H9 (cell line): ENCODE data around the gene MORN1. TPM values are rescaled to one million over a fixed set of nuclear protein-coding genes. Genes with fewer than 3 reads are reported as not detected.

Experiments
- DNase-seq: peaks from one replicate; pipeline ENCODE4 v3.0.0-alpha.2; 2017
- H2AFZ ChIP-seq: one replicate; pipeline ENCODE4 v1.6.1; 2013; ENCODE audit warnings: mild to moderate bottlenecking, low read length, control low read depth, moderate library complexity
- H2AK5ac ChIP-seq: 2 replicates; pipeline ENCODE4 v1.6.1; 2013; ENCODE audit warnings: low read length, control low read depth, mixed read lengths; ENCODE audit not compliant: insufficient read length
- H2BK120ac ChIP-seq: one replicate; pipeline ENCODE4 v1.6.1; 2013; ENCODE audit warnings: low read depth, mild to moderate bottlenecking, low read length, control low read depth, inconsistent platforms; ENCODE audit not compliant: poor library complexity, severe bottlenecking
- H2BK12ac ChIP-seq: 2 replicates; pipeline ENCODE4 v1.6.1; 2013; ENCODE audit warnings: low read length, control low read depth, mixed read lengths, low read depth; ENCODE audit not compliant: insufficient read length
- H2BK15ac ChIP-seq: 2 replicates; pipeline ENCODE4 v1.6.1; 2013; ENCODE audit warnings: low read depth, low read length, control low read depth
- H2BK20ac ChIP-seq: one replicate; pipeline ENCODE4 v1.6.1; 2013; ENCODE audit warnings: low read depth, mild to moderate bottlenecking, low read length, control low read depth, inconsistent platforms; ENCODE audit not compliant: poor library complexity, severe bottlenecking
- H2BK5ac ChIP-seq: 2 replicates; pipeline ENCODE4 v1.6.1; 2013; ENCODE audit warnings: low read length, control low read depth, mixed read lengths; ENCODE audit not compliant: insufficient read length
- H3K14ac ChIP-seq: 2 replicates; pipeline ENCODE4 v1.6.1; 2013; ENCODE audit warnings: low read length, control low read depth; ENCODE audit not compliant: insufficient read depth
- H3K18ac ChIP-seq: 2 replicates; pipeline ENCODE4 v1.6.1; 2013; ENCODE audit warnings: low read depth, mild to moderate bottlenecking, mixed read lengths, low read length, control low read depth; ENCODE audit not compliant: insufficient read length
- H3K23ac ChIP-seq: 2 replicates; pipeline ENCODE4 v1.6.1; 2013; ENCODE audit warnings: low read length, control low read depth, mixed read lengths, low read depth; ENCODE audit not compliant: insufficient read length
- H3K23me2 ChIP-seq: 2 replicates; pipeline ENCODE4 v1.6.1; 2013; ENCODE audit warnings: low read depth, mild to moderate bottlenecking, mixed read lengths, low read length, control low read depth; ENCODE audit not compliant: insufficient read length, poor library complexity, severe bottlenecking
- H3K27ac ChIP-seq: 2 replicates; pipeline ENCODE4 v1.5.1; 2013; ENCODE audit warnings: low read length, control low read depth, mixed read lengths, low read depth; ENCODE audit not compliant: insufficient read length
- H3K27me3 ChIP-seq: 2 replicates; pipeline ENCODE4 v1.6.1; 2013; ENCODE audit warnings: low read length, control low read depth, inconsistent platforms; ENCODE audit not compliant: insufficient read depth
- H3K4ac ChIP-seq: 2 replicates; pipeline ENCODE4 v1.6.1; 2013; ENCODE audit warnings: low read depth, mild to moderate bottlenecking, control low read depth, inconsistent platforms, low read length, moderate library complexity
- H3K4me1 ChIP-seq: 2 replicates; pipeline ENCODE4 v1.6.1; 2013; ENCODE audit warnings: low read length, control low read depth, inconsistent platforms; ENCODE audit not compliant: insufficient read depth
- H3K4me2 ChIP-seq: 2 replicates; pipeline ENCODE4 v1.6.1; 2013; ENCODE audit warnings: low read length, control low read depth, mixed read lengths; ENCODE audit not compliant: insufficient read length, insufficient read depth
- H3K56ac ChIP-seq: 2 replicates; pipeline ENCODE4 v1.6.1; 2013; ENCODE audit warnings: low read depth, mild to moderate bottlenecking, mixed read lengths, low read length, control low read depth; ENCODE audit not compliant: insufficient read length
- H3K79me1 ChIP-seq: 2 replicates; pipeline ENCODE4 v1.6.1; 2013; ENCODE audit warnings: low read depth, mild to moderate bottlenecking, moderate library complexity, low read length, control low read depth, inconsistent platforms; ENCODE audit not compliant: insufficient read depth, poor library complexity, severe bottlenecking
- H3K79me2 ChIP-seq: 2 replicates; pipeline ENCODE4 v1.6.1; 2013; ENCODE audit warnings: low read length, control low read depth, inconsistent platforms; ENCODE audit not compliant: insufficient read depth
- H3K9ac ChIP-seq: 2 replicates; pipeline ENCODE4 v1.6.1; 2013; ENCODE audit warnings: low read length, control low read depth, mixed read lengths; ENCODE audit not compliant: insufficient read length; ENCODE audit errors: extremely low read depth
- H3K9me3 ChIP-seq: one replicate; pipeline ENCODE4 v1.6.1; 2013; ENCODE audit warnings: low read depth, low read length, inconsistent platforms; ENCODE audit not compliant: control insufficient read depth
- H3T11ph ChIP-seq: one replicate; pipeline ENCODE4 v1.6.1; 2013; ENCODE audit warnings: mild to moderate bottlenecking, low read length, control low read depth, inconsistent platforms
- H4K20me1 ChIP-seq: one replicate; pipeline ENCODE4 v1.6.1; 2013; ENCODE audit not compliant: control insufficient read depth, insufficient read length, insufficient read depth
- H4K5ac ChIP-seq: 2 replicates; pipeline ENCODE4 v1.6.1; 2013; ENCODE audit warnings: low read depth, mild to moderate bottlenecking, mixed read lengths, low read length, control low read depth; ENCODE audit not compliant: insufficient read length
- H4K8ac ChIP-seq: replicated peaks from 2 replicates; pipeline ENCODE4 v1.6.1; 2013; ENCODE audit warnings: low read length, control low read depth, mixed read lengths, low read depth; ENCODE audit not compliant: insufficient read length
- H4K91ac ChIP-seq: 2 replicates; pipeline ENCODE4 v1.6.1; 2013; ENCODE audit warnings: low read depth, mild to moderate bottlenecking, moderate library complexity, mixed read lengths, low read length, control low read depth; ENCODE audit not compliant: insufficient read length
- H3K27ac Mint-ChIP-seq, 3 experiments: 2 replicates in 2 of 3; 3 replicates in 1 of 3; pipeline ENCODE4 v1.8.0; 2020 to 2021; ENCODE audit warnings: mixed read lengths in 3 of 3, mild to moderate bottlenecking in 1 of 3, moderate library complexity in 1 of 3
- H3K27me3 Mint-ChIP-seq: 2 replicates; pipeline ENCODE4 v1.8.0; 2021; ENCODE audit warnings: low read depth, mild to moderate bottlenecking, moderate library complexity, mixed read lengths
- H3K36me3 Mint-ChIP-seq, 3 experiments: 2 replicates in 2 of 3; 3 replicates in 1 of 3; pipeline ENCODE4 v1.8.0; 2020 to 2021; ENCODE audit warnings: low read depth in 3 of 3, mixed read lengths in 3 of 3; ENCODE audit not compliant: insufficient read depth in 1 of 3
- H3K4me1 Mint-ChIP-seq, 2 experiments: 2 replicates each; pipeline ENCODE4 v1.8.0; 2020; ENCODE audit warnings: mixed read lengths in 2 of 2
- H3K4me3 Mint-ChIP-seq, 2 experiments: 2 replicates in 1 of 2; 3 replicates in 1 of 2; pipeline ENCODE4 v1.8.0; 2020 to 2021; ENCODE audit warnings: mild to moderate bottlenecking in 2 of 2, mixed read lengths in 2 of 2, moderate library complexity in 1 of 2
- H3K9me3 Mint-ChIP-seq, 2 experiments: 2 replicates in 1 of 2; 3 replicates in 1 of 2; pipeline ENCODE4 v1.8.0; 2020; ENCODE audit warnings: mild to moderate bottlenecking in 2 of 2, mixed read lengths in 2 of 2, moderate library complexity in 1 of 2
- WGBS: extraction: QIAGEN DNeasy Blood & Tissue Kit; methylation state at CpG from one replicate; pipeline ENCODE4 v1.1.7; 2013; ENCODE audit warnings: missing lambda C conversion rate, low lambda C conversion rate, mixed read lengths; ENCODE audit not compliant: insufficient read length; ENCODE audit errors: extremely low coverage; 5-methylcytosine and 5-hydroxymethylcytosine counted together
- total RNA-seq: library from RNA; stranded (reverse); gene quantifications from 2 replicates; pipeline ENCODE4 v1.2.1, GENCODE V29; 2021
- TF ChIP-seq, protein P1 (sequence below): fragments of 200-600 bp; sonication (generic); conservative IDR thresholded peaks from 3 replicates; pipeline ENCODE4 v1.8.0; 2021; ENCODE audit warnings: antibody characterized with exemption, mild to moderate bottlenecking

MORN1 gene
- total RNA-seq, 1 experiment from 2014 or later, result 12.7 TPM

DNA sequence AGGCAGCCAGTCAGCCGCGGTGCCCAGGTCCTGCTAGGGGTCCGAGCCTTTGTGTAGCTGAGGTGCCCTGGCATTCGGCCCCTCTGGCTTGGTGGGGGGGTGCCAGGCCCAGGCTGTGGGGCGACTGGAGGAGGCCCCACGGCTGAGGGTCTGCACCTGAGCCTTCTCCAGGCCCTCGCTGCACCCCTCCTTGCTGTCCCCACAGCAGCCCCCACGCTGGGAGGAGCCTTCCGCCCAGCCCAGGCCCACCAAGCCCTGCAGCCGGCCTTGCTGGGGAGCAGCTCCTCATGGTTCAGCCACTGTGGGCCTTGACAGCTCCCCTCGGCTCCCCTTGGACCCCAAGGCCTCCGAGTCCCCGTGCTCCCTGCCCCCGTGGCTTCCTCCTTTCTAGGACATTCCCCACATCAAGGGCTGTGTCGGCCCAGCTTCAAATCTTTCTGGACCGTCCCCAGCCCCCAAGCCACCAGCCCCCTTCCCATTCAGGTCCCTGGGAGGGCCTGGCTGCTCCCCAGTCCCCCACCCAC, 67.8 kb downstream of the MORN1 start:
- peak overlapping the region; percentile 69 for H2BK120ac ChIP-seq
- H2BK12ac ChIP-seq, result no peak overlapping the region
- no peak overlapping the region for H2BK20ac ChIP-seq
- Mint-ChIP-seq H3K9me3 (0 out of 5 replicates have a peak, but pooled peaks cover 0 to 2% of the 10 kb centered on the region in 2 experiments), H3K4me3 (no peak overlapping the region), H3K27me3 (peaks cover 6% of the 10 kb centered on the region), H3K4me1 (peaks cover 0 to 8% of the 10 kb centered on the region in 2 experiments; a peak in 2 of 4 replicates), H3K27ac (no peak overlapping the region), H3K36me3 (no peaks in the 10 kb centered on the region; a peak in 1 of 7 replicates)
- H2AK5ac ChIP-seq, result no peak overlapping the region
- no peak overlapping the region for H3K4me2 ChIP-seq
- no peaks in the 10 kb centered on the region for H3K79me2 ChIP-seq
- no peaks in the 10 kb centered on the region for H3K79me1 ChIP-seq
- no peak for DNase-seq
- H3K18ac ChIP-seq, result no peak overlapping the region
- WGBS, result no CpG with 5 or more reads among the region's 16 CpGs
- H4K8ac ChIP-seq, result no peak overlapping the region
- H3K9ac ChIP-seq, result no peak overlapping the region
- H4K5ac ChIP-seq, result no peak overlapping the region
- TF ChIP-seq, protein P1, sequence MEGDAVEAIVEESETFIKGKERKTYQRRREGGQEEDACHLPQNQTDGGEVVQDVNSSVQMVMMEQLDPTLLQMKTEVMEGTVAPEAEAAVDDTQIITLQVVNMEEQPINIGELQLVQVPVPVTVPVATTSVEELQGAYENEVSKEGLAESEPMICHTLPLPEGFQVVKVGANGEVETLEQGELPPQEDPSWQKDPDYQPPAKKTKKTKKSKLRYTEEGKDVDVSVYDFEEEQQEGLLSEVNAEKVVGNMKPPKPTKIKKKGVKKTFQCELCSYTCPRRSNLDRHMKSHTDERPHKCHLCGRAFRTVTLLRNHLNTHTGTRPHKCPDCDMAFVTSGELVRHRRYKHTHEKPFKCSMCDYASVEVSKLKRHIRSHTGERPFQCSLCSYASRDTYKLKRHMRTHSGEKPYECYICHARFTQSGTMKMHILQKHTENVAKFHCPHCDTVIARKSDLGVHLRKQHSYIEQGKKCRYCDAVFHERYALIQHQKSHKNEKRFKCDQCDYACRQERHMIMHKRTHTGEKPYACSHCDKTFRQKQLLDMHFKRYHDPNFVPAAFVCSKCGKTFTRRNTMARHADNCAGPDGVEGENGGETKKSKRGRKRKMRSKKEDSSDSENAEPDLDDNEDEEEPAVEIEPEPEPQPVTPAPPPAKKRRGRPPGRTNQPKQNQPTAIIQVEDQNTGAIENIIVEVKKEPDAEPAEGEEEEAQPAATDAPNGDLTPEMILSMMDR, result no peak
- H3K27ac ChIP-seq, result no peak overlapping the region
- H3K23ac ChIP-seq, result no peak overlapping the region
- H3T11ph ChIP-seq, result no peak overlapping the region
- no peaks in the 10 kb centered on the region for H3K9me3 ChIP-seq
- H3K4me1 ChIP-seq, result no peaks in the 10 kb centered on the region
- H3K56ac ChIP-seq, result no peak overlapping the region
- 0 out of 2 replicates have a peak overlapping the region, but pooled peaks have one; percentile 25 for H3K14ac ChIP-seq
- peak overlapping the region; percentile 61; the same call in 1 of the 2 replicates for H3K4ac ChIP-seq
- no peaks in the 10 kb centered on the region for H3K23me2 ChIP-seq
- H2AFZ ChIP-seq, result no peak overlapping the region
- no peak overlapping the region for H2BK5ac ChIP-seq
- no peaks in the 10 kb centered on the region for H3K27me3 ChIP-seq
- peak overlapping the region; percentile 90; the same call in 1 of the 2 replicates for H2BK15ac ChIP-seq
- H4K20me1 ChIP-seq, result no peaks in the 10 kb centered on the region
- peak overlapping the region; percentile 90 for H4K91ac ChIP-seq
